Hematopoietic multipotent progenitor cell (in vitro differentiated cells): ENCODE results near the gene RSRC2. TPM values are rescaled to one million over a fixed set of nuclear protein-coding genes. Genes with fewer than 3 reads are reported as not detected.

Experiments
- DNase-seq, 3 donors: peaks; one replicate each; pipeline ENCODE4 v3.0.0-alpha.2; 2011 to 2015; ENCODE audit warnings: low read depth in 2 of 3, low spot score in 2 of 3
- small RNA-seq: library from RNA; depleted of rRNA; stranded (forward); fragments of <200 nt; gene quantifications from one replicate; pipeline ENCODE3, GENCODE V24; 2012
- total RNA-seq: library from RNA; depleted of rRNA; stranded (reverse); fragments of >200 nt; gene quantifications from one replicate; pipeline ENCODE4 v1.2.3, GENCODE V29; 2012

RSRC2 gene
- total RNA-seq, 1 donor: 41.7 TPM

- DNase-seq: no peak
Measured at GRCh38 chr12:122454739-122455138, 72.0 kb downstream of the RSRC2 start.

GRCh38 chr12:122454250-122454721 lies 72.5 kb downstream of the RSRC2 start:
- DNase-seq: no peak

Small RNAs within 50 kb of the gene (small RNA-seq; reads per million reads assigned to genes)
- not detected for gene AC026333.1
- not detected for gene RF00411

Other genes starting within 250 kb of the RSRC2 start
- gene CLIP1, start 104.3 kb downstream of the RSRC2 start, total RNA-seq: 25.9 TPM
- 16.4 TPM for gene ZCCHC8, start 26.0 kb downstream of the RSRC2 start, total RNA-seq
- gene KNTC1, start 313 bp upstream of the RSRC2 start, total RNA-seq: 24.8 TPM
- gene HCAR2, start 176.4 kb upstream of the RSRC2 start, total RNA-seq: under 0.01 TPM
- under 0.01 TPM for gene HCAR3, start 189.9 kb upstream of the RSRC2 start, total RNA-seq
- 0.27 TPM for gene HCAR1, start 203.9 kb upstream of the RSRC2 start, total RNA-seq
- 22.4 TPM for gene DENR, start 225.9 kb upstream of the RSRC2 start, total RNA-seq
- 1.9 TPM for gene CCDC62, start 247.6 kb upstream of the RSRC2 start, total RNA-seq